ENCODE results near the gene RASGRP1. TPM values are rescaled to one million over a fixed set of nuclear protein-coding genes. Genes with fewer than 3 reads are reported as not detected.

The RASGRP1 gene
- total RNA-seq, 1 experiment from 2014 or later, result not detected

DNA sequence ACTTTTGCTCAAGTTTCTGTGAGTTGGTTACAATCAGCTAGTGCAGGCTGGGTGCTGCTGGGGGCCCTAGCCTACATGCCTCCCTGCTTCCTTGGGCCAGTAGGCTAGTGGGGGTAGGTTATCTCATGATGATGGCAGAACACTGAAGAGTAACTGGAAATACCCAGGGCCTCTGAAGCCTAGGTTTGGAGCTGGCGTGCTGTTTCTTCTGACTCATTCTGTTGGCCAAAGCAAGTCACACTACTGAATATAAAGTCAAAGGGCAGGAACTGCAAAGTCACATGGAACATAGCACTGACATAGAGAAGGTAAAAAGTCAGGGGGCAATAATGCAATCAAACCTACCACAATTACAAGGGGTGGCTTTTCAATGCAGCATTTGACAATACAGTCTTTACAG is 34.5 kb downstream of the RASGRP1 start:
- intact Hi-C loops (cut with micrococcal nuclease), result no loop called here
- H3K4me3 Mint-ChIP-seq (ENCODE audit: unreplicated experiment), result no peak overlapping the region
- no TSS peak for BruUV-seq (replicated peaks)
- H3K27me3 Mint-ChIP-seq (ENCODE audit: insufficient read depth, unreplicated experiment), result no peaks in the 10 kb centered on the region
- no peaks in the 10 kb centered on the region for H3K36me3 Mint-ChIP-seq (ENCODE audit: insufficient read depth, unreplicated experiment)
- H3K27ac Mint-ChIP-seq (ENCODE audit: low read depth, unreplicated experiment), result no peak overlapping the region
- peaks cover 21% of the 10 kb centered on the region for H3K4me1 Mint-ChIP-seq (ENCODE audit: insufficient read depth, unreplicated experiment)
- TF ChIP-seq, protein P1, sequence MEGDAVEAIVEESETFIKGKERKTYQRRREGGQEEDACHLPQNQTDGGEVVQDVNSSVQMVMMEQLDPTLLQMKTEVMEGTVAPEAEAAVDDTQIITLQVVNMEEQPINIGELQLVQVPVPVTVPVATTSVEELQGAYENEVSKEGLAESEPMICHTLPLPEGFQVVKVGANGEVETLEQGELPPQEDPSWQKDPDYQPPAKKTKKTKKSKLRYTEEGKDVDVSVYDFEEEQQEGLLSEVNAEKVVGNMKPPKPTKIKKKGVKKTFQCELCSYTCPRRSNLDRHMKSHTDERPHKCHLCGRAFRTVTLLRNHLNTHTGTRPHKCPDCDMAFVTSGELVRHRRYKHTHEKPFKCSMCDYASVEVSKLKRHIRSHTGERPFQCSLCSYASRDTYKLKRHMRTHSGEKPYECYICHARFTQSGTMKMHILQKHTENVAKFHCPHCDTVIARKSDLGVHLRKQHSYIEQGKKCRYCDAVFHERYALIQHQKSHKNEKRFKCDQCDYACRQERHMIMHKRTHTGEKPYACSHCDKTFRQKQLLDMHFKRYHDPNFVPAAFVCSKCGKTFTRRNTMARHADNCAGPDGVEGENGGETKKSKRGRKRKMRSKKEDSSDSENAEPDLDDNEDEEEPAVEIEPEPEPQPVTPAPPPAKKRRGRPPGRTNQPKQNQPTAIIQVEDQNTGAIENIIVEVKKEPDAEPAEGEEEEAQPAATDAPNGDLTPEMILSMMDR (IDR thresholded peaks at IDR 0.05; ENCODE audit: unreplicated experiment), result no peak
- ChIA-PET POLR2A (no interaction called here), CTCF (interaction anchor here (1.7 kb wide), 1 partner anchor 118 kb away, joined by 3 read pairs; no protein-coding TSS in a partner anchor)
- no peak for DNase-seq (ENCODE audit: unreplicated experiment)
- no peaks in the 10 kb centered on the region for H3K9me3 Mint-ChIP-seq (ENCODE audit: unreplicated experiment)

- Mint-ChIP-seq H3K4me1 (ENCODE audit: insufficient read depth, unreplicated experiment) (peaks cover 21% of the 10 kb centered on the region), H3K4me3 (ENCODE audit: unreplicated experiment) (no peak overlapping the region), H3K36me3 (ENCODE audit: insufficient read depth, unreplicated experiment) (no peaks in the 10 kb centered on the region), H3K27ac (ENCODE audit: low read depth, unreplicated experiment) (no peak overlapping the region), H3K9me3 (ENCODE audit: unreplicated experiment) (no peaks in the 10 kb centered on the region), H3K27me3 (ENCODE audit: insufficient read depth, unreplicated experiment) (no peaks in the 10 kb centered on the region)
- DNase-seq (ENCODE audit: unreplicated experiment), result no peak
- TF ChIP-seq, protein P1 (IDR thresholded peaks at IDR 0.05; ENCODE audit: unreplicated experiment), result no peak
- BruUV-seq (replicated peaks), result no TSS peak
- CTCF ChIA-PET, result interaction anchor here (0.7 kb wide), 1 partner anchor 154 kb away, joined by 5 read pairs; no protein-coding TSS in a partner anchor
- POLR2A ChIA-PET, result no interaction called here
- intact Hi-C loops (cut with micrococcal nuclease), result no loop called here
Observed at GRCh38 chr15:38528294-38528693, 36.3 kb downstream of the RASGRP1 start.

GRCh38 chr15:38526158-38526557 is 38.5 kb downstream of the RASGRP1 start:
- BruUV-seq (replicated peaks), result no TSS peak
- intact Hi-C loops (cut with micrococcal nuclease), result no loop called here
- no peak overlapping the region for H3K27ac Mint-ChIP-seq (ENCODE audit: low read depth, unreplicated experiment)
- H3K36me3 Mint-ChIP-seq (ENCODE audit: insufficient read depth, unreplicated experiment), result no peaks in the 10 kb centered on the region
- CTCF ChIA-PET, result interaction anchor here (0.9 kb wide), 1 partner anchor 28 kb away, joined by 3 read pairs; no protein-coding TSS in a partner anchor
- H3K27me3 Mint-ChIP-seq (ENCODE audit: insufficient read depth, unreplicated experiment), result peaks cover 10% of the 10 kb centered on the region
- no peak overlapping the region for H3K4me3 Mint-ChIP-seq (ENCODE audit: unreplicated experiment)
- DNase-seq (ENCODE audit: unreplicated experiment), result no peak
- H3K4me1 Mint-ChIP-seq (ENCODE audit: insufficient read depth, unreplicated experiment), result peaks cover 12% of the 10 kb centered on the region
- TF ChIP-seq, protein P1 (IDR thresholded peaks at IDR 0.05; ENCODE audit: unreplicated experiment), result no peak
- POLR2A ChIA-PET, result no interaction called here
- no peaks in the 10 kb centered on the region for H3K9me3 Mint-ChIP-seq (ENCODE audit: unreplicated experiment)

DNA sequence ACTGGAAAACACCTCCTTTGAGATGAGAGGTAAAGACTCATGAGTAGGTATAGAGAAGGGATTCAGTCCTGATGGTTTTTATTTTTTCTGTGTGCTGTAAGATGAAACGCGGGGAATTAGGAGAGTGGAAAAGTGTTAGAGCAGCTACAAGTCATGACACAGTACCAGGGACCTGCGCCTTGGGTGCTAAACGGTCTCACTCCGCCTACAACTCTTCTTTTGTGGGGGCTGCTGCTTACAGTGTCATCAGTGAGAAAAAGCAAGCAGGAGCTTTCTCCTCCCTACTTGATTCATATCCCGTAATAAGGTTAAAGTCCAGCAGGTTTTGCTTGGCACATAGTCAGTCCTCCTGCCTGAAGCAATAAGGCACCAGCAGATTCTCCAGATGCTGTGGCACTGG is 39.1 kb downstream of the RASGRP1 start:
- H3K27me3 Mint-ChIP-seq (ENCODE audit: insufficient read depth, unreplicated experiment), result peaks cover 11% of the 10 kb centered on the region
- ChIA-PET POLR2A (no interaction called here), CTCF (interaction anchor here (0.9 kb wide), 1 partner anchor 28 kb away, joined by 3 read pairs; no protein-coding TSS in a partner anchor)
- H3K4me1 Mint-ChIP-seq (ENCODE audit: insufficient read depth, unreplicated experiment), result peaks cover 6% of the 10 kb centered on the region
- no peak overlapping the region for H3K4me3 Mint-ChIP-seq (ENCODE audit: unreplicated experiment)
- DNase-seq (ENCODE audit: unreplicated experiment), result no peak
- intact Hi-C loops (cut with micrococcal nuclease), result no loop called here
- H3K9me3 Mint-ChIP-seq (ENCODE audit: unreplicated experiment), result no peaks in the 10 kb centered on the region
- no peaks in the 10 kb centered on the region for H3K36me3 Mint-ChIP-seq (ENCODE audit: insufficient read depth, unreplicated experiment)
- no peak overlapping the region for H3K27ac Mint-ChIP-seq (ENCODE audit: low read depth, unreplicated experiment)
- TF ChIP-seq, protein P1 (IDR thresholded peaks at IDR 0.05; ENCODE audit: unreplicated experiment), result no peak
- BruUV-seq (replicated peaks), result no TSS peak
